GM12878 (cell line): ENCODE results near the gene DOP1A. TPM values are rescaled to one million over a fixed set of nuclear protein-coding genes. Genes with fewer than 3 reads are reported as not detected.

Experiments used
- ATAC-seq: fragments of 200-7000 bp; cut with Tn5 transposase; 3 replicates; pipeline ENCODE4 v1.9.1; 2020; ENCODE audit warnings: mild to moderate bottlenecking, moderate library complexity
- BruUV-seq: library from RNA; stranded (reverse); fragments of 400-500 nt; replicated peaks from 2 replicates; lab custom pipeline; 2021; lab: Mats Ljungman, UMichigan
- CTCF ChIA-PET: fragments of 300-600 bp; sonication (Branson Sonifier 250); formaldehyde crosslinking; extraction: SDS; loops from one replicate; lab custom pipeline; 2021; ENCODE audit warnings: inconsistent platforms; lab: Yijun Ruan, JAX
- POLR2A ChIA-PET: fragments of 350-600 bp; formaldehyde crosslinking; extraction: SDS; loops from one replicate; lab custom pipeline; 2021; ENCODE audit warnings: inconsistent platforms; lab: Charles Lee
- RAD21 ChIA-PET: fragments of 300-600 bp; sonication (Branson Sonifier 250); formaldehyde crosslinking; loops from one replicate; lab custom pipeline; 2023; ENCODE audit warnings: antibody characterized with exemption; ENCODE audit not compliant: unreplicated experiment; lab: Charles Lee
- SMC1A ChIA-PET: fragments of 300-600 bp; sonication (Branson Sonifier 250); formaldehyde crosslinking; loops from one replicate; lab custom pipeline; 2023; ENCODE audit not compliant: unreplicated experiment, uncharacterized antibody; lab: Charles Lee
- DNase-seq: peaks from one replicate; pipeline ENCODE4 v3.0.0-alpha.2; 2011; ENCODE audit warnings: low read depth, low spot score
- FAIRE-seq: peaks from 3 replicates; lab custom pipeline; 2011; peaks lifted over from hg19 to GRCh38; lab: Jason Lieb, UNC
- H2AFZ ChIP-seq: 2 replicates; pipeline ENCODE4 v1.6.0; 2011; ENCODE audit warnings: low read depth, low read length, control low read depth; ENCODE audit not compliant: control insufficient read depth
- H3K27ac ChIP-seq: 2 replicates; pipeline ENCODE4 v1.5.1; 2011; ENCODE audit warnings: control low read depth; ENCODE audit not compliant: control insufficient read depth, insufficient read depth
- H3K27me3 ChIP-seq, 2 experiments: replicated peaks in 1 of 2; 2 replicates each; pipeline versions ENCODE4 v1.6.0 to v1.6.1; 2011; ENCODE audit warnings: low read length in 1 of 2; ENCODE audit not compliant: control insufficient read depth in 2 of 2, insufficient read depth in 2 of 2
- H3K36me3 ChIP-seq, 2 experiments: 2 replicates each; pipeline ENCODE4 v1.5.1; 2011; ENCODE audit warnings: low read length in 1 of 2; ENCODE audit not compliant: control insufficient read depth in 2 of 2, insufficient read depth in 2 of 2
- H3K4me1 ChIP-seq: 2 replicates; pipeline ENCODE4 v1.6.1; 2011; ENCODE audit warnings: mild to moderate bottlenecking, low read length, moderate library complexity, mixed read lengths; ENCODE audit not compliant: control insufficient read depth, insufficient read depth
- H3K4me2 ChIP-seq: 2 replicates; pipeline ENCODE4 v1.6.0; 2011; ENCODE audit warnings: control low read depth; ENCODE audit not compliant: control insufficient read depth, insufficient read depth
- H3K4me3 ChIP-seq: fragments of 200-600 bp; sonication (generic); 2 replicates; pipeline ENCODE4 v1.5.1; 2016
- H3K79me2 ChIP-seq: 2 replicates; pipeline ENCODE4 v1.6.0; 2011; ENCODE audit warnings: low read length; ENCODE audit not compliant: control insufficient read depth, insufficient read depth
- H3K9ac ChIP-seq: 2 replicates; pipeline ENCODE4 v1.8.0; 2011; ENCODE audit warnings: low read length, control low read depth, mixed read lengths; ENCODE audit not compliant: control insufficient read depth, insufficient read depth
- H3K9me3 ChIP-seq: replicated peaks from 3 replicates; pipeline ENCODE4 v1.5.1; 2011; ENCODE audit warnings: mild to moderate bottlenecking, low read length; ENCODE audit not compliant: control insufficient read depth, insufficient read depth
- H4K20me1 ChIP-seq: 2 replicates; pipeline ENCODE4 v1.6.0; 2011; ENCODE audit not compliant: control insufficient read depth, insufficient read depth
- ATF2 ChIP-seq: IDR thresholded peaks from 2 replicates; pipeline ENCODE4 v1.6.1; 2012; ENCODE audit warnings: low read length, inconsistent platforms
- ATF7 ChIP-seq: fragments of 450-650 bp; IDR thresholded peaks from 2 replicates; pipeline ENCODE4 v1.6.1; 2016; ENCODE audit warnings: low read depth, mild to moderate bottlenecking
- BHLHE40 ChIP-seq, 2 experiments: fragments of 450-650 bp in 1 of 2; IDR thresholded peaks; 2 replicates each; pipeline ENCODE4 v1.6.1; 2011 to 2017; ENCODE audit warnings: low read depth in 2 of 2, borderline replicate concordance in 1 of 2, improper control_type of control experiment in 1 of 2, low read length in 1 of 2, mild to moderate bottlenecking in 1 of 2
- FOXM1 ChIP-seq: IDR thresholded peaks from 2 replicates; pipeline ENCODE4 v1.6.1; 2012; ENCODE audit warnings: low read depth, mild to moderate bottlenecking, inconsistent platforms, low read length, moderate library complexity
- KDM1A ChIP-seq: fragments of 200-600 bp; sonication (generic); IDR thresholded peaks from 2 replicates; pipeline ENCODE4 v1.6.1; 2016; ENCODE audit warnings: borderline replicate concordance
- MEF2A ChIP-seq: IDR thresholded peaks from 2 replicates; pipeline ENCODE4 v1.6.1; 2011; ENCODE audit warnings: low read depth, mild to moderate bottlenecking, low read length, moderate library complexity; ENCODE audit not compliant: insufficient read depth
- RCOR1 ChIP-seq: conservative IDR thresholded peaks from 2 replicates; pipeline ENCODE4 v1.6.1; 2012; ENCODE audit warnings: low read depth, low read length, improper control_type of control experiment
- RELA ChIP-seq: fragments of 450-650 bp; IDR thresholded peaks from 2 replicates; pipeline ENCODE4 v1.8.0; 2014; ENCODE audit warnings: borderline replicate concordance; ENCODE audit not compliant: partially characterized antibody
- RFX5 ChIP-seq: IDR thresholded peaks from 2 replicates; pipeline ENCODE4 v1.6.1; 2011; ENCODE audit warnings: low read depth, low read length, improper control_type of control experiment
- WRNIP1 ChIP-seq: IDR thresholded peaks from 2 replicates; pipeline ENCODE4 v1.6.1; 2011; ENCODE audit warnings: low read depth, low read length, improper control_type of control experiment, borderline replicate concordance
- WGBS: methylation state at CpG from one replicate; pipeline ENCODE4 v1.1.6; 2016; ENCODE audit warnings: low lambda C conversion rate; ENCODE audit not compliant: insufficient replicate concordance, insufficient coverage; ENCODE audit errors: missing lambda C conversion rate; 5-methylcytosine and 5-hydroxymethylcytosine counted together
- in situ Hi-C: fragments of 300-500 bp; cut with MboI; formaldehyde crosslinking; loops from 9 replicates; pipeline ENCODE4 v1.14.3; 2018; ENCODE audit warnings: mixed read lengths
- intact Hi-C: fragments of 100-400 bp; cut with micrococcal nuclease; formaldehyde crosslinking; loops from one replicate; pipeline ENCODE4 v1.14.2; 2022; ENCODE audit not compliant: unreplicated experiment
- polyA plus RNA-seq, 11 experiments: library from polyadenylated mRNA; depleted of rRNA in 4 of 11; unstranded in 6 of 11; stranded (reverse) in 5 of 11; fragments of >200 nt; fragmentation: Nextera tagmentation in 4 of 11; fragmentation: Illumina TruSeq in 1 of 11; extraction: Ambion mirVana in 4 of 11; extraction: Trizol in 1 of 11; gene quantifications; 1 replicate in 1 of 11; 2 replicates in 10 of 11; pipeline versions ENCODE4 v1.2.1 to v1.2.3, GENCODE V29; 2011 to 2016; ENCODE audit warnings: inconsistent platforms in 2 of 11, missing spikeins in 2 of 11, low read depth in 1 of 11
- total RNA-seq, 4 experiments: library from RNA; depleted of rRNA in 3 of 4; stranded (reverse); fragments of >200 nt in 3 of 4; fragmentation: Illumina TruSeq in 1 of 4; extraction: Trizol in 1 of 4; gene quantifications; 2 replicates each; pipeline versions ENCODE4 v1.2.1 to v1.2.3, GENCODE V29; 2013 to 2021
- TF ChIP-seq, protein P1 (sequence below): IDR thresholded peaks from 2 replicates; pipeline ENCODE4 v1.6.1; 2011; ENCODE audit warnings: borderline replicate concordance, low read depth, mild to moderate bottlenecking, moderate library complexity, low read length; ENCODE audit not compliant: insufficient read depth, poor library complexity, severe bottlenecking

The DOP1A gene
- total and polyA plus RNA-seq, 10 of the 15 experiments (the other 5 are each of a cell fraction or from before 2014, with no cell fraction given) = 1.9 to 22.9 (median 10.3) TPM

DNA sequence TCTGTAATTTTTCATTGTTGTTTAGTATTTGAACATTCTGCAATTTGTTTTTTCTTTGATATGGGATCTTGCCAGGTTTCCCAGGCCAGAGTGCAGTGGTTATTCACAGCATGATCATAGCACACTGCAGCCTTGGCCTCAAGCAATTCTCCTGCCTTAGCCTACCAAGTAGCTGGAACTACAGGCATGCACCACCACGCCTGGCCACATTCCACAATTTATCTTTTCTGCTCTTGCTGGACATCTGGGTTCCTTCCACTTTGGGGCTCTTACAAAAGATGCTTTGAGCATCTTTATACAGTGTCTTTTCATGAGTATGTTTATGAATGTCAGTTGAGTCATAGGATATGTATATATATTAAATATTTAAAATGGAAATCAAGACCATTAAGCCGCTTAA, 83.6 kb downstream of the DOP1A start:
- POLR2A ChIA-PET = no interaction called here
- CTCF ChIA-PET = interaction anchor here (0.7 kb wide), 1 partner anchor 161 kb away, joined by 3 read pairs; no protein-coding TSS in a partner anchor

More for the DNA sequence above, 83.6 kb downstream of the DOP1A start:
- no peaks in the 10 kb centered on the region for H4K20me1 ChIP-seq
- H3K4me3 ChIP-seq = no peak overlapping the region
- ChIA-PET RAD21 (no interaction called here), SMC1A (no interaction called here)
- TF ChIP-seq RFX5 (no peak), MEF2A (no peak), KDM1A (no peak), FOXM1 (no peak), WRNIP1 (no peak), ATF7 (no peak), BHLHE40 (IDR thresholded peaks at IDR 0.05; ENCODE audit: borderline replicate concordance in 1 of 2, low read depth in 2 of 2, low read length in 1 of 2) (no peak), RELA (no peak), ATF2 (no peak), RCOR1 (no peak)
- TF ChIP-seq, protein P1, sequence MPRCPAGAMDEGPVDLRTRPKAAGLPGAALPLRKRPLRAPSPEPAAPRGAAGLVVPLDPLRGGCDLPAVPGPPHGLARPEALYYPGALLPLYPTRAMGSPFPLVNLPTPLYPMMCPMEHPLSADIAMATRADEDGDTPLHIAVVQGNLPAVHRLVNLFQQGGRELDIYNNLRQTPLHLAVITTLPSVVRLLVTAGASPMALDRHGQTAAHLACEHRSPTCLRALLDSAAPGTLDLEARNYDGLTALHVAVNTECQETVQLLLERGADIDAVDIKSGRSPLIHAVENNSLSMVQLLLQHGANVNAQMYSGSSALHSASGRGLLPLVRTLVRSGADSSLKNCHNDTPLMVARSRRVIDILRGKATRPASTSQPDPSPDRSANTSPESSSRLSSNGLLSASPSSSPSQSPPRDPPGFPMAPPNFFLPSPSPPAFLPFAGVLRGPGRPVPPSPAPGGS = no peak
- no peaks in the 10 kb centered on the region for H3K27me3 ChIP-seq
- BruUV-seq = no TSS peak
- no peak overlapping the region for H2AFZ ChIP-seq
- H3K4me2 ChIP-seq = no peak overlapping the region
- no peaks in the 10 kb centered on the region for H3K9me3 ChIP-seq
- peaks cover 0 to 5% of the 10 kb centered on the region in 2 experiments; a peak in 3 of 4 replicates for H3K36me3 ChIP-seq
- in situ Hi-C loops (no loop called here), intact Hi-C loops (no loop called here)
- no peaks in the 10 kb centered on the region for H3K79me2 ChIP-seq
- FAIRE-seq = no peak
- H3K9ac ChIP-seq = no peak overlapping the region
- H3K4me1 ChIP-seq = no peaks in the 10 kb centered on the region
- ATAC-seq = no peak
- DNase-seq = no peak
- 98% methylated on average over 2 of the region's 2 CpGs for WGBS
- no peak overlapping the region for H3K27ac ChIP-seq
